Gastroesophageal sphincter (tissue), 4 donors: Measurements from ENCODE around the gene YTHDF1. TPM values are rescaled to one million over a fixed set of nuclear protein-coding genes. Genes with fewer than 3 reads are reported as not detected.

Source experiments
- ATAC-seq: fragments of 150-250 bp; one replicate; pipeline ENCODE4 v1.9.1; 2016; ENCODE audit warnings: mild to moderate bottlenecking, moderate library complexity
- H3K27ac ChIP-seq, 4 donors: fragments of 200-600 bp; sonication (generic) in 3 of 4; 1 replicate in 3 of 4; 2 replicates in 1 of 4; pipeline ENCODE4 v1.5.1; 2016 to 2019
- H3K27me3 ChIP-seq: fragments of 200-600 bp; sonication (generic); one replicate; pipeline ENCODE4 v1.5.1; 2019
- H3K36me3 ChIP-seq, 2 donors: fragments of 200-600 bp; sonication (generic); one replicate each; pipeline ENCODE4 v1.5.1; 2019; ENCODE audit warnings: control low read depth in 1 of 2
- H3K4me1 ChIP-seq, 3 donors: fragments of 200-600 bp; sonication (generic); 1 replicate in 2 of 3; 2 replicates in 1 of 3; pipeline ENCODE4 v1.5.1; 2016 to 2019; ENCODE audit warnings: control low read depth in 2 of 3
- H3K4me3 ChIP-seq, 2 donors: fragments of 200-600 bp; sonication (generic); one replicate each; pipeline ENCODE4 v1.5.1; 2019; ENCODE audit warnings: mild to moderate bottlenecking in 1 of 2, moderate library complexity in 1 of 2
- H3K9me3 ChIP-seq, 3 donors: fragments of 200-600 bp; sonication (generic); one replicate each; pipeline ENCODE4 v1.5.1; 2017 to 2019; ENCODE audit warnings: control low read depth in 2 of 3
- CTCF ChIP-seq, 4 experiments: fragments of 200-600 bp in 2 of 4; fragments of 450-650 bp in 2 of 4; sonication (generic) in 1 of 4; IDR thresholded peaks; one replicate each; pipeline ENCODE4 v1.5.1; 2017 to 2019; ENCODE audit warnings: antibody characterized with exemption in 4 of 4, mild to moderate bottlenecking in 2 of 4, moderate library complexity in 2 of 4
- EP300 ChIP-seq: sonication (generic); formaldehyde crosslinking; IDR thresholded peaks from one replicate; pipeline ENCODE4 v1.6.1; 2017; ENCODE audit warnings: antibody characterized with exemption, mild to moderate bottlenecking
- POLR2A ChIP-seq, 2 donors: fragments of 450-650 bp; IDR thresholded peaks; one replicate each; pipeline ENCODE4 v1.6.1; 2017; ENCODE audit warnings: antibody characterized with exemption in 2 of 2, mild to moderate bottlenecking in 2 of 2, moderate library complexity in 1 of 2
- POLR2AphosphoS5 ChIP-seq: sonication (generic); formaldehyde crosslinking; IDR thresholded peaks from one replicate; pipeline ENCODE4 v1.6.1; 2017; ENCODE audit warnings: antibody characterized with exemption
- WGBS, 2 donors: methylation state at CpG; one replicate each; pipeline ENCODE4 v1.1.5; 2018; ENCODE audit warnings: low coverage in 1 of 2; 5-methylcytosine and 5-hydroxymethylcytosine counted together
- total RNA-seq, 4 donors: library from RNA; depleted of rRNA; stranded (reverse); fragments of >200 nt; gene quantifications; one replicate each; pipeline ENCODE4 v1.1.0, GENCODE V29; 2016

Gene YTHDF1
- total RNA-seq, 4 donors from 2014 or later: 20.2 to 35.8 (median 34.2) TPM

GRCh38 chr20:63175038-63175895 lies 40.7 kb downstream of the YTHDF1 start:
- Histone ChIP-seq H3K9me3 (no peaks in the 10 kb centered on the region), H3K4me1 (peaks cover 0 to 54% (median 24%) of the 10 kb centered on the region in 3 donors), H3K4me3 (no peak overlapping the region), H3K36me3 (no peaks in the 10 kb centered on the region), H3K27ac (no peak overlapping the region), H3K27me3 (peaks cover 100% of the 10 kb centered on the region)
- WGBS, 2 donors: 2% methylated on average over 12 of the region's 77 CpGs; no CpG with 5 or more reads in 1 of the 2 donors
- no peak for ATAC-seq
- no peak for TF ChIP-seq CTCF (IDR thresholded peaks at IDR 0.05)
- no peak for TF ChIP-seq EP300

DNA sequence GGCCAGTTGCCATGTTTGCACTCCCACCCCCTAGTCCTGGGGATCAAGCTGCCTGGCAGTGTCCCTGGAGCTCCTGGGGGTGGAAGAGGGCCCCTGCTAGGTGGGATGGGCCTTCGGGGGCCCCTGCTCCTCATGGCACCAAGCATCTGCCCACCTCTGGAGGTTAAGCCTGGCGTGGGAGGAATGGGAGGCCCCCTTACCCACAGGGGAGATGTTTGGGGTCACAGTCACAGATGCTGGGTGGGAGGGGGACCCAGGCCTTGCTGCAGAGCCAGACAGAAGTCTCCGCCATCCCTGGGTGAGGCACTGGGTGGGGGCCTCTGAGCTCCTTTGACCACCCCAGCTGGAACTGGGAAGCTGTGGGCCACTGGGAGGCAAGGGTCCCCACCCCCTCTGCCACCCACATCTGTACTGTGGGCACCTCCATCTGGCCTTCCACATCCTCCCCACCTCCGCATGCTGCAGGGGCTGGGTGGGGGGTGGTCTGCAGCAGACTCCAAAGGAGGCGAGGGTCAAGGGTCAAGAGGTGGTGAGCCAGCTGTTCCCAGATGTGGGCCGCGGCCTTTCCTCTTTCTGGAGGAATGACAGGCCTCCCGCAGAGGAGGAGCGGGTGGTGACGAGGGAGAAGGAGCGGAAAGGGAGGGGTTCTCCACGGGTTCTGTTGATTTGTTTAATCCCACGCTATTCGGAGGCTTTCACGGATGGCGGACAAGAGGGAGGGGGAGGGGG lies 41.5 kb downstream of the YTHDF1 start:
- no peaks in the 10 kb centered on the region for H3K36me3 ChIP-seq
- peaks cover 100% of the 10 kb centered on the region for H3K27me3 ChIP-seq
- H3K27ac ChIP-seq: no peak overlapping the region
- no CpG with 5 or more reads among the region's 16 CpGs for WGBS, 2 donors
- no peak overlapping the region for H3K4me3 ChIP-seq
- ATAC-seq: no peak
- H3K9me3 ChIP-seq: no peaks in the 10 kb centered on the region
- TF ChIP-seq POLR2AphosphoS5 (no peak), POLR2A (IDR thresholded peaks at IDR 0.05) (no peak), CTCF (IDR thresholded peaks at IDR 0.05) (no peak), EP300 (no peak)
- peaks cover 0 to 49% (median 24%) of the 10 kb centered on the region in 3 donors for H3K4me1 ChIP-seq

DNA sequence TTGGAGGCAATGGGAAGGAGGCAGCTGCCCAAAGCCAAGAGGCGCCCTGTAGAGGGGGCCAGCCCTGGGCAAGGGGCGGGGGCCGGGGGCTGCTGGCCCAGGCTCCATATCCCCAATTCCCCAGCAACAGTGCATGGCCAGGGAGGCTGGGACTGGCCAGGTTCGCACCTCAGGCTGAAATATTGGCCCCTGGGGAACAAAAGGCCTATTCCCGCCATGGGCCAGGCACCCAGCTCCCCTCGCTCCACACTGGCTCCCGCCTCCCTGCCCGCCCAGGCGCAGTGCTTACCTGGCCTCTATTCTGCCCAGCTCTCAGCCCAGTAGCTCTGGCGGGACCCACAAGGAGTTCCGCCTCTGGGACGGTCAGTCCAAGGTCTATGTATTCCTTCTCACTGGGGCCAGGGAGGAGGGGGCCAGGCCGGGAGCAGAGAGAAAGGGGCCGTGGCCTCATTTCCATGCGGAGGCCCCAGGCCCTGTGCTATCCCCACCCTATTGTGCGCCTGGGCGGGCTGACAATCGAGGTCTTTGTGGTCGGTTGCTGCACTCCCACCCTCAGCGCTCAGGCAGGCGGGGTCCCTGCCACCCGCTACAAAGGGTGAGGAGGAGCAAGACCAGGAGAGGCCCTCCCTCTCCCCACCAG lies 42.3 kb downstream of the YTHDF1 start:
- WGBS, 2 donors: 40% methylated on average over 1 of the region's 22 CpGs; no CpG with 5 or more reads in 1 of the 2 donors
- Histone ChIP-seq H3K27ac (no peak overlapping the region), H3K36me3 (no peaks in the 10 kb centered on the region), H3K4me3 (no peak overlapping the region), H3K9me3 (no peaks in the 10 kb centered on the region), H3K4me1 (peaks cover 0 to 41% (median 18%) of the 10 kb centered on the region in 3 donors), H3K27me3 (peaks cover 97% of the 10 kb centered on the region)
- no peak for TF ChIP-seq POLR2A (IDR thresholded peaks at IDR 0.05)
- TF ChIP-seq POLR2AphosphoS5: no peak
- TF ChIP-seq CTCF (IDR thresholded peaks at IDR 0.05): no peak
- TF ChIP-seq EP300: no peak
- no peak for ATAC-seq

GRCh38 chr20:63172726-63173125 lies 43.2 kb downstream of the YTHDF1 start:
- ATAC-seq: no peak

More at GRCh38 chr20:63172726-63173125, 43.2 kb downstream of the YTHDF1 start:
- no peak for TF ChIP-seq EP300
- no peak for TF ChIP-seq POLR2A (IDR thresholded peaks at IDR 0.05)
- no peak for TF ChIP-seq CTCF (IDR thresholded peaks at IDR 0.05)
- no peak for TF ChIP-seq POLR2AphosphoS5
- no peak overlapping the region for H3K4me3 ChIP-seq
- no peaks in the 10 kb centered on the region for H3K36me3 ChIP-seq
- H3K4me1 ChIP-seq: peaks cover 0 to 32% (median 10%) of the 10 kb centered on the region in 3 donors
- H3K9me3 ChIP-seq: no peaks in the 10 kb centered on the region
- H3K27me3 ChIP-seq: peaks cover 95% of the 10 kb centered on the region
- H3K27ac ChIP-seq: no peak overlapping the region
- 65 to 75% methylated on average over 2 of the region's 8 CpGs for WGBS, 2 donors
